HG03558 (cell line): ENCODE data around the gene RPL22.
"Not testable (repeated sequence)": the region's sequence is repeated elsewhere in the genome, so short reads cannot be mapped to it uniquely, and the experiment has no call there.

Source experiments
- ATAC-seq: cut with Tn5 transposase; IDR thresholded peaks from one replicate; pipeline ENCODE4 v1.9.1; 2021; ENCODE audit warnings: moderate number of reproducible peaks; ENCODE audit not compliant: unreplicated experiment; ENCODE audit errors: extremely low read depth

RPL22 gene

GRCh38 chr1:6234502-6235295 is 35.3 kb upstream of the RPL22 start:
- no peak for ATAC-seq

- ATAC-seq, result no peak
Observed at GRCh38 chr1:6233376-6233775, 34.0 kb upstream of the RPL22 start.

GRCh38 chr1:6225651-6226050 is 26.3 kb upstream of the RPL22 start:
- ATAC-seq, result no peak

- ATAC-seq, result no peak
Observed at GRCh38 chr1:6224718-6225117, 25.3 kb upstream of the RPL22 start.

- ATAC-seq, result no peak
Observed at GRCh38 chr1:6223617-6224016, 24.2 kb upstream of the RPL22 start.

GRCh38 chr1:6222636-6223035 is 23.2 kb upstream of the RPL22 start:
- no peak for ATAC-seq

- no peak for ATAC-seq
Observed at GRCh38 chr1:6221210-6221784, 21.9 kb upstream of the RPL22 start.

GRCh38 chr1:6220236-6220635 is 20.8 kb upstream of the RPL22 start:
- no peak for ATAC-seq

- ATAC-seq, result not testable (repeated sequence)
Observed at GRCh38 chr1:6219641-6220040, 20.2 kb upstream of the RPL22 start.

- ATAC-seq, result no peak
Observed at GRCh38 chr1:6218375-6219164, 19.2 kb upstream of the RPL22 start.

- no peak for ATAC-seq
Observed at GRCh38 chr1:6212193-6212959, 13.0 kb upstream of the RPL22 start.

- no peak for ATAC-seq
Observed at GRCh38 chr1:6211731-6212130, 12.3 kb upstream of the RPL22 start.

GRCh38 chr1:6210591-6211355 is 11.4 kb upstream of the RPL22 start:
- ATAC-seq, result no peak

- no peak for ATAC-seq
Observed at GRCh38 chr1:6209661-6210580, 10.5 kb upstream of the RPL22 start.

- ATAC-seq, result no peak
Observed at GRCh38 chr1:6208723-6209660, 9.6 kb upstream of the RPL22 start.

GRCh38 chr1:6207921-6208320 is 8.5 kb upstream of the RPL22 start:
- no peak for ATAC-seq

GRCh38 chr1:6207075-6207885 is 7.9 kb upstream of the RPL22 start:
- ATAC-seq, result no peak
